ENCODE data around the gene SFSWAP. TPM values are rescaled to one million over a fixed set of nuclear protein-coding genes. Genes with fewer than 3 reads are reported as not detected.

Gene SFSWAP
- total and polyA plus RNA-seq, 2 of the 13 experiments (the other 11 are each of a cell fraction or from before 2014, with no cell fraction given), result 17.1 to 27.7 TPM

DNA sequence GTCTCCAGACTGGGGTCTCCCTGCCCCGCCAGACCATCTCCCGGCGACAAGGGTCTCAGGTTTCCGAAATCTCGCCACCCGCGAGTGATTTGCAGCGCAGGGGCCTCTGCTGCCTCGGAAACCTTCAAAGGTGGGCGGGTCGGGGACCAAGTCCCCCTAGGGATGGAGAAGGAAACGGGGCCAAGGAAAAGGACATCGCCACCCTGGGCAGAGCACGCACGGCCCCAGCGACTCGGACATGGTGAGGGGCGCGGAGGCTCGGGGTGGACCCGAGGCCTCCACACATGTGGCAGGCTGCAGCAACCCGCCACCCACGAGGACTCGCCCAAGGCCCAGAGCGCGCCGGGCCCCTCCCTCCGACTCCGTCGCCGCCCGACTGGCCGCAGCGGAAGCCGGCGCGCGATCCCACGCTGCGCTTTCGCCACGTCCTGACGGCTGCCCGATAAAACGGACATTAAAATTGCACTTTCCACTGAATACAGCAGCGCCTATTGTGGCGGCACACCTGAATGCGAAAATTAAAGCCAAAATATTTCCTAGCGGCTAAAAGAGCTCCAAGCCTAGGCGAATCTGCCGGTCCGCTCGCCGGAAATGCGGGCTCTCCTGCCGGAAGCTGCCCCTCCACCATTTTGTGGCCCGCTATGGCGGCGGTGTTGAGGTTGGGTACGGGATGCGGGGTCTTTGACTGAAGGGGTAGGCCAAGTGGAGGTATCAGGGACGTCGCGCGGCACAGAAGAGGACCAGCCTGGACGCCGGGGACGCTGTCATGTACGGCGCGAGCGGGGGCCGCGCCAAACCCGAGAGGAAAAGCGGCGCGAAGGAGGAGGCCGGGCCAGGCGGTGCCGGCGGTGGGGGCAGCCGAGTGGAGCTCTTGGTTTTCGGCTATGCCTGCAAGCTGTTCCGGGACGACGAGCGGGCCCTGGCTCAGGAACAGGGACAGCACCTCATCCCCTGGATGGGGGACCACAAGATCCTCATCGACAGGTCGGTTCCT lies at the start of gene SFSWAP (continued):
- TF ChIP-seq, protein P1, sequence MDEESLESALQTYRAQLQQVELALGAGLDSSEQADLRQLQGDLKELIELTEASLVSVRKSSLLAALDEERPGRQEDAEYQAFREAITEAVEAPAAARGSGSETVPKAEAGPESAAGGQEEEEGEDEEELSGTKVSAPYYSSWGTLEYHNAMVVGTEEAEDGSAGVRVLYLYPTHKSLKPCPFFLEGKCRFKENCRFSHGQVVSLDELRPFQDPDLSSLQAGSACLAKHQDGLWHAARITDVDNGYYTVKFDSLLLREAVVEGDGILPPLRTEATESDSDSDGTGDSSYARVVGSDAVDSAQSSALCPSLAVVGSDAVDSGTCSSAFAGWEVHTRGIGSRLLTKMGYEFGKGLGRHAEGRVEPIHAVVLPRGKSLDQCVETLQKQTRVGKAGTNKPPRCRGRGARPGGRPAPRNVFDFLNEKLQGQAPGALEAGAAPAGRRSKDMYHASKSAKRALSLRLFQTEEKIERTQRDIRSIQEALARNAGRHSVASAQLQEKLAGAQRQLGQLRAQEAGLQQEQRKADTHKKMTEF (CRISPR knock-in tag; IDR thresholded peaks at IDR 0.05), result peak; percentile 92; the same call in 1 of the 2 replicates
- TF ChIP-seq ESRRA (CRISPR knock-in tag; IDR thresholded peaks at IDR 0.05; ENCODE audit: low read depth) (no peak; the same call in 1 of the 2 replicates), ZNF17 (CRISPR knock-in tag; IDR thresholded peaks at IDR 0.05) (no peak), RORA (CRISPR knock-in tag; IDR thresholded peaks at IDR 0.05) (no peak), ELF4 (CRISPR knock-in tag; IDR thresholded peaks at IDR 0.05; ENCODE audit: borderline replicate concordance) (peak; percentile 81; the same call in 1 of the 2 replicates), ZNF260 (CRISPR knock-in tag; IDR thresholded peaks at IDR 0.05; ENCODE audit: borderline replicate concordance, low read depth) (no peak), KLF13 (CRISPR knock-in tag; IDR thresholded peaks at IDR 0.05) (no peak), NR3C1 (CRISPR knock-in tag; IDR thresholded peaks at IDR 0.05) (no peak), DMAP1 (CRISPR knock-in tag; IDR thresholded peaks at IDR 0.05) (peak; percentile 90), ZMYM4 (CRISPR knock-in tag; IDR thresholded peaks at IDR 0.05) (peak; percentile 42; the same call in 1 of the 2 replicates), GLI4 (CRISPR knock-in tag; IDR thresholded peaks at IDR 0.05; ENCODE audit: borderline replicate concordance) (no peak), ZNF556 (CRISPR knock-in tag; IDR thresholded peaks at IDR 0.05; ENCODE audit: borderline replicate concordance) (peak; percentile 91; the same call in 1 of the 2 replicates), ZNF766 (CRISPR knock-in tag; IDR thresholded peaks at IDR 0.05; ENCODE audit: borderline replicate concordance) (peak; percentile 87; the same call in 1 of the 2 replicates), MAFF (IDR thresholded peaks at IDR 0.05; ENCODE audit: low read depth, low read length) (no peak)
- TF ChIP-seq, protein P2, sequence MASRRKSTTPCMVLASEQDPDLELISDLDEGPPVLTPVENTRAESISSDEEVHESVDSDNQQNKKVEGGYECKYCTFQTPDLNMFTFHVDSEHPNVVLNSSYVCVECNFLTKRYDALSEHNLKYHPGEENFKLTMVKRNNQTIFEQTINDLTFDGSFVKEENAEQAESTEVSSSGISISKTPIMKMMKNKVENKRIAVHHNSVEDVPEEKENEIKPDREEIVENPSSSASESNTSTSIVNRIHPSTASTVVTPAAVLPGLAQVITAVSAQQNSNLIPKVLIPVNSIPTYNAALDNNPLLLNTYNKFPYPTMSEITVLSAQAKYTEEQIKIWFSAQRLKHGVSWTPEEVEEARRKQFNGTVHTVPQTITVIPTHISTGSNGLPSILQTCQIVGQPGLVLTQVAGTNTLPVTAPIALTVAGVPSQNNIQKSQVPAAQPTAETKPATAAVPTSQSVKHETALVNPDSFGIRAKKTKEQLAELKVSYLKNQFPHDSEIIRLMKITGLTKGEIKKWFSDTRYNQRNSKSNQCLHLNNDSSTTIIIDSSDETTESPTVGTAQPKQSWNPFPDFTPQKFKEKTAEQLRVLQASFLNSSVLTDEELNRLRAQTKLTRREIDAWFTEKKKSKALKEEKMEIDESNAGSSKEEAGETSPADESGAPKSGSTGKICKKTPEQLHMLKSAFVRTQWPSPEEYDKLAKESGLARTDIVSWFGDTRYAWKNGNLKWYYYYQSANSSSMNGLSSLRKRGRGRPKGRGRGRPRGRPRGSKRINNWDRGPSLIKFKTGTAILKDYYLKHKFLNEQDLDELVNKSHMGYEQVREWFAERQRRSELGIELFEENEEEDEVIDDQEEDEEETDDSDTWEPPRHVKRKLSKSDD (CRISPR knock-in tag; IDR thresholded peaks at IDR 0.05; ENCODE audit: low read depth), result no peak
- TF ChIP-seq, protein P3, sequence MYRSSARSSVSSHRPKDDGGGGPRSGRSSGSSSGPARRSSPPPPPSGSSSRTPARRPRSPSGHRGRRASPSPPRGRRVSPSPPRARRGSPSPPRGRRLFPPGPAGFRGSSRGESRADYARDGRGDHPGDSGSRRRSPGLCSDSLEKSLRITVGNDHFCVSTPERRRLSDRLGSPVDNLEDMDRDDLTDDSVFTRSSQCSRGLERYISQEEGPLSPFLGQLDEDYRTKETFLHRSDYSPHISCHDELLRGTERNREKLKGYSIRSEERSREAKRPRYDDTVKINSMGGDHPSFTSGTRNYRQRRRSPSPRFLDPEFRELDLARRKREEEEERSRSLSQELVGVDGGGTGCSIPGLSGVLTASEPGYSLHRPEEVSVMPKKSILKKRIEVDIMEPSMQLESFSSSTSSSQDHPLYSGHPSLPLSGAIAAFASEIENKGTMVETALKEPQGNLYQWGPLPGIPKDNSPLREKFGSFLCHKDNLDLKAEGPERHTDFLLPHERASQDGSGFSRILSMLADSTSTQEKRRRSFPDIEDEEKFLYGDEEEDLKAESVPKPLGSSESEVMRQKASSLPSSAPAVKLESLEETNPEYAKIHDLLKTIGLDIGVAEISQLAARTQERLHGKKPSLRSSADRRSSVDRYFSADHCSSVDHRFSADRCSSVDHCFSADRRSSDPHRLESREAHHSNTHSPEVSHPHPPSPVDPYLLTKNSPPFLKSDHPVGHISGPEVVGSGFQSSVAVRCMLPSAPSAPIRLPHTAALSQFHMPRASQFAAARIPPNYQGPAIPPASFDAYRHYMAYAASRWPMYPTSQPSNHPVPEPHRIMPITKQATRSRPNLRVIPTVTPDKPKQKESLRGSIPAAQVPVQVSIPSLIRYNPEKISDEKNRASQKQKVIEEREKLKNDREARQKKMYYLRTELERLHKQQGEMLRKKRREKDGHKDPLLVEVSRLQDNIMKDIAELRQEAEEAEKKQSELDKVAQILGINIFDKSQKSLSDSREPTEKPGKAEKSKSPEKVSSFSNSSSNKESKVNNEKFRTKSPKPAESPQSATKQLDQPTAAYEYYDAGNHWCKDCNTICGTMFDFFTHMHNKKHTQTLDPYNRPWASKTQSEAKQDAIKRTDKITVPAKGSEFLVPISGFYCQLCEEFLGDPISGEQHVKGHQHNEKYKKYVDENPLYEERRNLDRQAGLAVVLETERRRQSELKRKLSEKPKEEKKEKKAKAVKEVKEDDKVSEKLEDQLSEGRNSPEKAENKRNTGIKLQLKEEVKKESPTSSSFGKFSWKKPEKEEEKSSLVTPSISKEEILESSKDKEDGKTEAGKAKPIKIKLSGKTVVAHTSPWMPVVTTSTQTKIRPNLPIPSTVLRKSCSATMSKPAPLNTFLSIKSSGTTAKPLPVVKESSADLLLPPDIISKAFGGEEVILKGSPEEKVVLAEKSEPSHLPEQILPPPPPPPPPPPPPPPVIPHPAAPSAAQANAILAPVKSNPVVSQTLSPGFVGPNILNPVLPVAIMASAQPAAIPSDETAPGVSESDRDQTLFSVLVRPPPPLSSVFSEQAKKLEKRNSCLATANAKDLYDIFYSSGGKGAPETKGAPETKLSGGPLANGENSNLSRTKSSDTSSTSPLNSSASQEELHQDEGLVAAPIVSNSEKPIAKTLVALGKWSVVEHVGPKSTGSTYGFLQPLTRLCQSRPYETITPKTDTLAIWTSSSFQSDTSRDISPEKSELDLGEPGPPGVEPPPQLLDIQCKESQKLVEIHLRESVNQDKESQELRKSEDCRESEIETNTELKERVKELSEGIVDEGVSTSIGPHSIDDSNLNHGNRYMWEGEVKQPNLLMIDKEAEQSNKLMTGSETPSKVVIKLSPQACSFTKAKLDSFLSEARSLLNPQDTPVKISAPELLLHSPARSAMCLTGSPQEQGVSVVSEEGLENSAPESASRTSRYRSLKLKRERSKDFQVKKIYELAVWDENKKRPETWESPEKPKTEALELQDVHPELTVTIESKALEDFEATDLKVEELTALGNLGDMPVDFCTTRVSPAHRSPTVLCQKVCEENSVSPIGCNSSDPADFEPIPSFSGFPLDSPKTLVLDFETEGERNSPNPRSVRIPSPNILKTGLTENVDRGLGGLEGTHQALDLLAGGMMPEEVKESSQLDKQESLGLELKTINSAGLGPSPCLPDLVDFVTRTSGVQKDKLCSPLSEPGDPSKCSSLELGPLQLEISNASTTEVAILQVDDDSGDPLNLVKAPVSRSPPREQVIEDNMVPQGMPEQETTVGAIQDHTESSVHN (CRISPR knock-in tag; IDR thresholded peaks at IDR 0.05), result no peak
